NCI-H1092 (cell line): ENCODE results near the gene IL32.
"Not testable (repeated sequence)": the region's sequence is repeated elsewhere in the genome, so short reads cannot be mapped to it uniquely, and the experiment has no call there.

Source experiments
- DNase-seq: peaks from one replicate; lab custom pipeline; 2025; lab: John Stamatoyannopoulos, UW

Gene IL32

DNA sequence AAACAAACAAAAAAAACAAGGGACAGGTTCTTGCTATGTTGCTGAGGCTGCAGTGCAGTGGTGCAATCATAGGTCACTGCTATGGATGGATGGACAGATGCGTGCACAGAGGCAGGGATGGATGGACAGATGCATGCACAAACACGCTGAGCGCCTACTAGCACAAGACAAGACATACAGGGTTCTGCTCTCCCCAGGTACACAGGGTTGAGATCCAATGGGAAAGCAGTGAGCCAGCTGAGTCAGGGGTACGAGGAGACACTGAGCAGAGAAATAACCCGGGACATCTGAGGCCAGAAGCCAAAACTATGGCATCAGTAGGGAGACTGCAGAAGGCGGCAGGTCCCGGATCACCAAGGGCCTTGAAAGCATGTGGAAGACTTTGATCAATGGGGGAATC is 6.2 kb downstream of the IL32 start:
- no peak for DNase-seq

- not testable (repeated sequence) for DNase-seq
These were observed 6.7 kb downstream of the IL32 start for GRCh38 chr16:3072148-3072547.

GRCh38 chr16:3072576-3073263 is 7.3 kb downstream of the IL32 start:
- DNase-seq, result not testable (repeated sequence)

- DNase-seq, result no peak
These were observed 8.0 kb downstream of the IL32 start for GRCh38 chr16:3073448-3073847.

GRCh38 chr16:3074860-3075522 is 9.6 kb downstream of the IL32 start:
- no peak for DNase-seq

DNA sequence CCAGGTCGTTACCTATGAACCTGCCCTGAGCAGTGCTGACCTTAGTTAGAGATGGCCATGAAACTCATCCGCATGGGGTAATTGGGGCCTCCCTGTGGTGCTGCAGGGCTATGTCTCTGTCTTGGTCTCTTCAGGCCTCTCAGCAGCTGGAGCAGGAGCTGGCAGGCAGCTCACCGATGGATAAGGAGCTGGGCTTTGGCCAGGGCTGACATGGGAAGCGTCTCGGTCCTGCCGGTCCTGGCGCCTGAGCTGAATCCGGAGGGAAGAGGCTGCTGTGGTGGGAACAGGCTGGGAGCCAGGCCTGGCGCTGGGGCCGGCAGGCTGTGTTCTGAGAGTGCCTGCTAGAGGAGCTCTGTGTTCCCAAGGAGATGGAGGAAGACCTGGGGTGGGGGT is 10.1 kb downstream of the IL32 start:
- no peak for DNase-seq

- not testable (repeated sequence) for DNase-seq
These were observed 10.5 kb downstream of the IL32 start for GRCh38 chr16:3075946-3076345.

DNA sequence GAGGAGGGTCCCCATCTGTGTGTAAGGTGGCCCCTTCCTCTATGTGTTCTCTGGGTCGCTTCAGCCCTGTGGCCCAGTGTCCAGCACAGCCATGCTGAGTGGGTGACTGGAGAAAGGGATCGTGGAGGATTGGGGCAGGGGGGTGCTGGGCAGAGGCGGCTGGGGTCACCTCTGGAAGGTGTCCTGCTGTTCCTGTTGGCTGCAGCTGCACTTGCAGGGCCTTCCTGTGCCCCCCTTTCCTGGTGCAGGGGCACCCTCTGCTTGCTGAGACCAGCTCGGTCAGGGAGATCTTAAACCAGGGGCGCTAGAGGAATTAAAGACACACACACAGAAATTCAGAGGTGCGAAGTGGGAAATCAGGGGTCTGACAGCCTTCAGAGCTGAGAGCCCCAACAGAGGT is 11.1 kb downstream of the IL32 start:
- no peak for DNase-seq

DNA sequence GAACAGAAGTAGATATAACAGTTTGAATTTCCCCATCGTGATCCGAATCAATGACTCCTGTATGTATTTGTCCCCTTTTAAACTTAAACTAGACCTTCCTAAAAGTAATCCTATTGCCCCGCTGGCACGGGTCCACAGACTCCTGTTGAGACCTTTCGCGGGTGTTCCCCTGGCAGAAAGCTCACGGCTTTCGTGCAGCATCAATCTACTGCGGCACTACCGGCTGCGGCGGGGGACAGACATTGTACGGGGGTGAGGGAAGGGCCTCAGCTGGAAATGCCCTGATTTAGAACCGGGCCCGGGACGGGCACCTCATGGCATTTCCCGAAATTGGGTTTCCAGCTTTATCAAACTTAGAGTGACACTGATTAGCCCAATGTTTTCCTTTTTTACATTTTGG is 14.6 kb downstream of the IL32 start:
- no peak for DNase-seq

- not testable (repeated sequence) for DNase-seq
These were observed 16.5 kb downstream of the IL32 start for GRCh38 chr16:3081957-3082356.

DNA sequence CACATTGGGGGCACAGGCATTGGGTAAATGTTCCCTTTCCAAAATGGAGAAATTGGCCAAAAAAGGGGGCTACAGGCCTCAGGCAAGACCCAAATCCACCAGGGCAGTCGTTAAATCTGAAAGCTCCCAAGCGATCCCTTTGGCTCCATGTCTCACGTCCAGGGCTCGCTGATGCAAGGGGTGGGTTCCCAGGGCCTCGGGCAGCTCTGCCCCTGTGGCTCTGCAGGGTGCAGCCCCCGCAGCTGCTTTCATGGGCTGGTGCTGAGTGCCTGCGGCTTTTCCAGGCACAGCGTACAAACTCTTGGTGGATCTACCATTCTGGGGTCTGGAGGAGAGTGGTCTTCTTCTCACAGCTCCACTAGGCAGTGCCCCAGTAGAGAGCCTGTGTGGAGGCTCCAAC is 18.0 kb downstream of the IL32 start:
- not testable (repeated sequence) for DNase-seq

- DNase-seq, result no peak
These were observed 19.1 kb downstream of the IL32 start for GRCh38 chr16:3084491-3084890.

DNA sequence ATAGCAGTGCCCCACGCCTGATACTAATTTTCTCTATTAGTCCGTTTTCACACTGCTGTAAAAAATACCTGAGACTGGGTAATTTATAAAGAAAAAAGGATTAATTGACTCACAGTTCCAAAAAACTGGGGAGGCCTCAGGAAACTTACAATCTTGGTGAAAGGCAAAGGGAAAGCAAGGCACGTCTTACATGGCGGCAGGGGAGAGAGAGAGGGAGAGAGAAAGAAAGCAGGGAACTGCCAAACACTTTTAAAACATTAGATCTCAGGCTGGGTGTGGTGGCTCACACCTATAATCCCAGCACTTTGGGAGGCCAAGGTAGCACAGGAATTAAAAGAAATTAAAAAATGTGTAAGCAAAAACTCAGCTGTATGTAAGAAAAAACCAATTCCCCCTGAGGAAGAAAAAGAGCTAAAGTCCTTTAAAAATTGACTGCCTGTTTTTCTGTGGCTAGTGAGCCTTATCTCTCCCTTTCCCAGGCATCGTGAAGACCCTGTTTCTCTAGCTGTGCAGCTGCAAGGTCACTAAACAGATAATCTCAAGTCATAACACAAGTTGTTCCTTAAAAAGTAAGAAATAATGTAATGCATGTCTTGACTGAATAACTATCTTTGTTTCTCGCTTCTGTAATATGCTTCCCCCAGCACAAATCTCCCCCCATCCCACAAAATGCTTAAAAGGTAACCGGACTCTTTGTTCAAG is 19.7 kb downstream of the IL32 start:
- DNase-seq, result no peak

- DNase-seq, result no peak
These were observed 20.6 kb downstream of the IL32 start for GRCh38 chr16:3085868-3086595.

DNA sequence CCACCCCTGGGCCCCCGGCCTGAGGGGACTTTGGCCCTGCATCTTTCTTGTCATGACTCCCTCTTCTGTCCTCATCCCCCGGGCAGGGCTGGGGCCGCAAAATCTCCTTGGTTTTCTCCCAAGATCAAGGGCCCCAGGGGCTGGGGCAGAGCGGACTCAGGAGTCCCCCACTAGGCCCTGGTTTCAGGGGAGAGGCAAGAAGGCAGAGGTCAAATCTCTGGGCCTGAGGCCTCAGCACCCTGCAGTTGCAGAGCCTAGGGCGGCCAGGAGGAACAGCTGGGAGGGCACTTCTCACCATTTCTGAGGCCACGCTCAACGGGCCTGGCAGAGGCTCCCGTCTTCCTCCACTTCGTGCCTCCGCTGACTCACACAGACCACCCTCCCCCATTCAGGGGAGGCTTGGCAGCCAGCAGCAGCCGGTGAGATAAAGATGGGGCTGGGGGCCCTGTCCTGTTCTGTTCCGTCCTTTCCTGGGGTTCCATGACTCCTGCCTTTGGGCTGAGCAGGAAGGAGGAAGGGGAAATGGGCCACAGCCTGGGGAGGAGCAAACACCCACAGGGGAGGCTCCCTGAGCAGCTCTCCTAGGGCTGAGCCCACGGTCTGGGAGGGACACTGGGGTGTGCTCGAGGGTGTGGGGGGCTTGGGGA is 21.3 kb downstream of the IL32 start:
- DNase-seq, result no peak

DNA sequence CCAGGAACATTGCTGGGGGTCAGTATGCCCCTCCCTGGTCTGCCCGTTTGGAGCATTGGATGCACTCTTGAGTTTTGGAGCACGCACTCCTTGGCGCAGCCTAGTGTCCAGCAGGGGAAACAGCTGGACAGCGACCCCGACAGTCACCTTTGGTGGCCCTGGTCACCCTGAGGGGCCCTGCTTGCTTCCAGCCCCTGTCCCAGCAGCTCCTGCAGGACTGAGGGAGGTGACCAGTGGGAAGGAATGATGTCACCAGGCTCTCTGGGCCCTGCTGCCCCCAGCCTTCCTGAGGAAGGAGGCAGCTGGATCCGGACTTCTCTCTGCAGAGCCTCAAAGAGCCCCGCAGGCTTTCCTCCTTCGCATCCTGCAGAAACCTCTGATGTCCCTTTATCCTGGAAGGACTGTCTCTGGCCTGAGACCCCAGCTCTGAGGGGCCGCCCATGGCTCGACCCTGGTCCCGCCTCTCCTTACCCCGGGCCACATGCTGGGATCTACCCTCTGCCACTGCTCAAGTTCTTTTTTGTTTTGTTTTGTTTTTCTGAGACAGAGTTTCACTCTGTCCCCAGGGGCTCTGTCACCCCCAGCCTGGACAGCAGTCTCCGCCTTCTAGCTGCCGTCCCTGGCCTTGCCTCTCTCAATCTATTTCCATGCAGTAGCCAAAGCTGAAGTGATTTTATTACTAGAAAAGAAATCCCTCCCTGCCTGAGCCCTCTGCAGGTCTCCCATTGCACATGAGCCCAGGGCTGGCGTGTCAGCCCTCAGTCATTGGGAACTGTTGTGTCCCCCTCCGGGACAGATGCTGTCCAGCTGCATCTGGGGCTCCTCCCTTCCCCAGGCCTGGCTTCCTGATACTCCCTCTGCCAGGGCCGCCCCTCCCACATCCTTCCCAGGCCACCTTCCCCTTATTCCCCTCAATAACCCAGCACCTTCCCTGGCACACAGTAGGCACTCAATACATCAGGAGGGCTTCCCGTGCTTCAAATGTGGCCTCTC is 22.1 kb downstream of the IL32 start:
- DNase-seq, result no peak

GRCh38 chr16:3088450-3088849 is 23.0 kb downstream of the IL32 start:
- DNase-seq, result no peak

GRCh38 chr16:3088925-3089716 is 23.7 kb downstream of the IL32 start:
- DNase-seq, result no peak

DNA sequence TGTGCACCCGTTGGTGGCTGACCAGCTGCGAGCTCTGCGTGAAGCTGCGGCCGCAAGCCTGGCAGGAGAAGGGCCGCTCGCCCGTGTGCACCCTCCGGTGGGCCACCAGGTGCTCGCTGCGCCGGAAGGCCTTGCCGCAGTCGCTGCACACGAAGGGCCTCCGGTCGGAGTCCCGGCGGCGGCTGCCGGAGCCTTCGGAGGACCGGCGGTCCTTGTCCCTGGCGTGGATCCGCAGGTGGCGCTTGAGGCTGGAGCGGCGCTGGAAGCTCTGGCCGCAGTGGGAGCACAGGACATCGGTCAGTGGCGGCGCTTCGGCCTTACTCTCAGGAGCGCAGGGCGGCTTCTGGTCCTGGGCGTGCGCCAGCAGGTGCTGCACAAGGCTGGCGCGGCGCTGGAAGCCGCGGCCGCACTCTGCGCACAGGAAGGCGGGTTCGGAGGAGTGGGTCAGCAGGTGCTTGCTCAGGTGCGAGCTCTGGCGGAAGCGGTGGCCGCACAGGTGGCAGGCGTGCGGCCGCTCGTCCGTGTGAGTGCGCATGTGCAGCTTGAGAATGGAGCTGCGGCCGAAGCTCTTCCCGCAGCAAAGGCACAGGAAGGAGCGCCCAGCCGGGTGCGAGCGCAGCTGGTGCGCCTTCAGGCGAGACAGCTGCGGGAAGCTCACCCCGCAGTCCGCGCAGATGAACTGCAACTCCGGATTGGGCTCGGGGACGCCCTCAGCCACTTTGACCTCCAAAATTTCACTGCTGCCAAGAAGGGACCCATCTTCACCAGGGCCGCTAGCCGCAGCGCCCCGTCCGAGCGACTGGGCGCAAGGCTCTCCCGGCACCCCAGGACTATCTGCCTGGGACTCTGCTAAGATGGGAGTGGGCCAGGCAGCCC is 24.5 kb downstream of the IL32 start:
- DNase-seq, result no peak
